Stimulated activated CD4-positive, alpha-beta T cell treated with anti-CD3 and anti-CD28 coated beads, Interleukin-4, amount 100 ng/mL, for 1 hour (primary cell): ENCODE data around the gene ANKRD7.

Experiments
- DNase-seq: peaks from one replicate; pipeline ENCODE4 v3.0.0-alpha.2; 2020

Gene ANKRD7, protein sequence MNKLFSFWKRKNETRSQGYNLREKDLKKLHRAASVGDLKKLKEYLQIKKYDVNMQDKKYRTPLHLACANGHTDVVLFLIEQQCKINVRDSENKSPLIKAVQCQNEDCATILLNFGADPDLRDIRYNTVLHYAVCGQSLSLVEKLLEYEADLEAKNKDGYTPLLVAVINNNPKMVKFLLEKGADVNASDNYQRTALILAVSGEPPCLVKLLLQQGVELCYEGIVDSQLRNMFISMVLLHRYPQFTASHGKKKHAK

GRCh38 chr7:118224521-118224920, at the start of gene ANKRD7:
TSS of gene ANKRD7 (plus strand) at chr7:118224704. CDS start at chr7:118224831, 127 bp downstream.
- DNase-seq, result no peak

GRCh38 chr7:118175740-118176139, 48.8 kb upstream of the ANKRD7 start:
- no peak for DNase-seq

GRCh38 chr7:118179191-118179590, 45.3 kb upstream of the ANKRD7 start:
- no peak for DNase-seq

DNA sequence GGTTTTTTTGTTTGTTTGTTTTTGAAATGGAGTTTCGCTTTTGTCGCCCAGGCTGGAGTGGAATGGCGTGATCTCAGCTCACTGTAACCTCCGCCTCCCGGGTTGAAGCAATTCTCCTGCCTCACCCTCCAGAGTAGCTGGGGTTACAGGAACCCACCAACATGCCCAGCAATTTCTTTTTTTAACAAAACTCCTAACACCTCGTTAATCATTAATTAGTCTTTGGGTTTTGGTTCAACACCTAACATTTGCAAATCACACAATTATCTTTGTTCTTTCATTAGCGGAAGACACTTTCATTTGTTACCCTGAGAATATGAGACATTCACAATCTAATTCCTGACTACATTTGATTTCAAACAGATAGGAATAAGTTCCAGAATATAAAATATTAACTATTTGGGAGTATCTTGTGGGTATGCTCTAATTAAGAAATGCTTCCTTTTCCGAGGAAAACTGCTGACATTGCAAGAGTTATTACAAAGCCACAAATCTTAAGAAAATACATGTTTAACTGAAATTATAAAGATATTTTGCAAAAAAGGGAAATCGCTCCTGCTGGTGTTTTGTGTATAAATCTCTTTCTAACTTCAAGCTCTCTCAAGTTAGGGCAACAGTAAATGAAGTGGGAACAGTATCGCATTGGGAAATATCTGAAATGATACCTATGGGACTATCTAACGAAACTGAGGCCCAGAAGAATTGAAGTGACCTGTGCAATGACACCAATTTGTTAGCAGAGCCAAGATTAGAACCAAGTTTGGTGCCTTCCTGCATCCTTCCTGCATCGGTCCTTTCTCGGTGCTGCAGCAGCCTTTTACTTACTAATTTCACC, 41.7 kb upstream of the ANKRD7 start:
- no peak for DNase-seq

GRCh38 chr7:118183428-118183785, 41.1 kb upstream of the ANKRD7 start:
- DNase-seq, result peak; percentile 6

GRCh38 chr7:118183786-118184564, 40.5 kb upstream of the ANKRD7 start, which contains the start of gene LSM8:
TSS of gene LSM8 (plus strand) at chr7:118184164. CDS start at chr7:118184224, 60 bp downstream.
- DNase-seq, result peak; percentile 96

GRCh38 chr7:118184565-118184940, 40.0 kb upstream of the ANKRD7 start:
- no peak for DNase-seq

DNA sequence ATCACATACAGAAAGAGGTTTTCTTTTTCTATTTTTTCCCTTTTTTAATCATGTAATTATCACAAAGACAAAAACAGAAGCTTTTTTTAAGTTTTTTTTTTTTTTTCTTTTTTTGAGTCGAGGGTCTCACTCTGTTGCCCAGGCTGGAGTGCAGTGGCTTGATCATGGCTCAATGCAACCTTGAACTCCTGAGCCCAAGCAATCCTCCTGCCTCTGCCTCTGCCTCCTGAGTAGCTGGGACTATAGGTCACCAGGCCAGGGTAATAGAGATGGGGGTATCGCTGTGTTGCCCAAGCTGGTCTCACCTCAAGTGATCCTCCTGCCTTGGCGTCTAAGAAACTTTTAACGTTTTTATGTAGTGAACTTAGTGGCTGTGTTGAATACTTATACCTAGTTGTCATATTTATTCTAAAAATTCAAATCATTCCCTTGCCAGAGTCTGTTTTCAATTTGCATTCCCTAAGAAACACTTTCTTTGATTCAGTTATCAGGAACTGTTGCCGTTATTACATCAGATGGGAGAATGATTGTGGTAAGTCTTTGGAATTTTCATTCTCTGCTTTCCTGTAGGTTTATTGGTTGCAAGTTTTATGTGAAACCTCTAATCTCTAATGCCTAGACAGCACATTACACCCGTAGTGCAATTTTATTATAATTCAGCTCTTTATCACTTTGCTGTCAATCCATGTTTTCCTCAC, 39.2 kb upstream of the ANKRD7 start:
- DNase-seq, result no peak

GRCh38 chr7:118186501-118186900, 38.0 kb upstream of the ANKRD7 start:
- DNase-seq, result no peak

- no peak for DNase-seq
Measured at GRCh38 chr7:118194571-118194970, 29.9 kb upstream of the ANKRD7 start.

DNA sequence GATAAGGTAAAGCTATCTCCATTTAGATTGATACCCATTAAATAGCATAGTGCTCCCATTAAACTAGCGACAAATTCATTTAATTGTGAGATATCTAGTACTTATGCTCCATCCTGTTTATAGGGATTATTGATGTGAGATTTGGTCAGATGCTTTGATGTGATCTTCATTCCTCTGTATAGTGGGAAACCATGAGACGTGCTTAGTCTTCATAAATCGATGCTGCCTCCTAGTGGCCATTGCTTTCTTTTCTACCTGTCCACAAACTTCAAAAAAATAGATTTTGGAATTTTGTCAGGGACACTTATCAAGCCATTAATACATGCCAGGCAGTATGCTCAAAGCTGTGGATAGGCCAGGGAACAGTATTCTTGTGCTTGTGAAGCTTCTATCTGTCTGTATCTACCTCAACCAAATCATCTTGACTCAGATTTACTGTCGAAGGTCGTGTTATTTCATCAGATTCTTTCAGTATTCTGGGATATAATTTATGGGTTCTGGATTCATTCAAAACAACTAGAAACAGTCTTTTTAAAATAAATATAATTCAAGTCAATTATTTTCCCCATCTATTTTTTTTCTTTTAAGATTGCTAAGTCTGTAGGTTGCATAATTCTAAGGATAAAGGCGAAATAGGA, 28.5 kb upstream of the ANKRD7 start:
- DNase-seq, result peak; percentile 17

DNA sequence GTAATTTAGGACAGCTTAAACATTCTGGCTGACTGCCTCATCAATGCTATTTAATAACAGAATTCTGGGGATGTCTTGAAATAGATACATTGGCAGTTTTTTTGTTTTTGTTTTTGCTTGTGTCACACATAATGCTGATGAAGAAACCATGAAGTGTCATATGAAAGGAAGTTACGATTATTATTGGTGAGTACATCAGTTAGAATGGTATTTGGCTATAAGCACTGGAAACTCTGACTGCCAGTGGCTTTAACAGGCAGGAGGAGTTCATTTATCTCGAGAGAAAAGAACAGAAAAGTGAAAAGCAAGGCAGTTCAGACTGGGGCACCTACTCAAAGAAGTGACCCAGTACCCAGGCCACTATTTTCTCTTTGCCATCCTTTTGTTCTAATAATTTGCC, 22.4 kb upstream of the ANKRD7 start:
- no peak for DNase-seq

GRCh38 chr7:118214051-118214832, 10.3 kb upstream of the ANKRD7 start:
- peak; percentile 73 for DNase-seq

DNA sequence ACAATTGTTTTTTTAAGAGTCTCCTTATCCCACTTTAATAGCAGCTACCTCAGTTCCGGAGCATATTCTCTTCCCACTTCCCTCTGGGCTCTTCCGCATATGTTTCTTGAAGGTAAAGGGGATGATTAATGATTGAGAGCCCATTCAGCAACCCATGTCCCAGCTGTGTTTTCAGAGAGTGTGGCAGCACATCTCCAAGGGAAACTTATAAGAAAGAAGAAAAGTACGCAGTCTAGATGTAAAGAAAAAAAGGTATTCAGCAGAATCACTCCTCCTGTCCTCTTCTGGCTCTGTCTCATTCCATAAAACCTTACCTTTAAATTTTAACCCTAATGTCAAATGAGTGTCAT, 9.7 kb upstream of the ANKRD7 start:
- DNase-seq, result no peak

GRCh38 chr7:118217210-118217619, 7.3 kb upstream of the ANKRD7 start:
- DNase-seq, result no peak

- no peak for DNase-seq
Measured at GRCh38 chr7:118218413-118219156, 5.9 kb upstream of the ANKRD7 start.

- DNase-seq, result no peak
Measured at GRCh38 chr7:118219157-118219512, 5.4 kb upstream of the ANKRD7 start.

GRCh38 chr7:118220583-118220982, 3.9 kb upstream of the ANKRD7 start:
- no peak for DNase-seq

DNA sequence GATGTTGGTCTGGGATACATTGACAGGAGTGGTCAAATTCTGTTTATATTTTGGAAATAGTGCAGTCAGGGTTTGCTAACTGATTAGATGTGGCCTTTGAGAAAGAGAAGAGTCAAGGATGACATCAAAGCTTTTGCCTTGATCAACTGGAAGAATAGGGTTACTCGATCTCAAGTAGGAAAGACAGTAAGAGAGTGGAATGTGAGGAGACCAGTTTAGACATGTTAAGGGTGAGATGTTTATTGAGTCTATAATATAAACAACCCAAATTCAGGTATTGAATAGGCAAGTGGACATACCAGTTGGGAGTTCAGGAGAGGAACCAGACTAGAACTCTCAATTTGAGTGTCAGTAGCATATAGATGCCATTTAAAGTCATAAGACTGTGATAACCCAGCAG, 1.9 kb upstream of the ANKRD7 start:
- DNase-seq, result no peak

DNA sequence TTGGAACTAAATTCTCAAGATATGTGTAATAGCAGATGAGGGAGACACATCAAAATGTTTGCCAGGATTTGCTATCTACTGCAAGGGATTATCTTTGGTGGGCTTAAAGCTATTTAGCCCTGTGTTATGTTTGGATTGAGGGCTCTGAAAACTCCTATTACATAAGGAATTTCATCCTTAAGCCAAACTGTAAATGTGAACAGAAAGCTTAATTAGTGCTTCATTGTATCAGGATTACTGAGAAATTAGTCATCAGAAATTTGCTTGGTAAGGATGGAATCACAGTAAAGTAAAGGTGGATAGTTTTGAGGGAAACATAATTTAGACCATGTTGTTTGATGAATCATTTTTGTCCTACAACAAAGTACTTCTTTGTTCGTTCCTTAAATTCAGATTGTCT, 8.3 kb downstream of the ANKRD7 start:
- no peak for DNase-seq

DNA sequence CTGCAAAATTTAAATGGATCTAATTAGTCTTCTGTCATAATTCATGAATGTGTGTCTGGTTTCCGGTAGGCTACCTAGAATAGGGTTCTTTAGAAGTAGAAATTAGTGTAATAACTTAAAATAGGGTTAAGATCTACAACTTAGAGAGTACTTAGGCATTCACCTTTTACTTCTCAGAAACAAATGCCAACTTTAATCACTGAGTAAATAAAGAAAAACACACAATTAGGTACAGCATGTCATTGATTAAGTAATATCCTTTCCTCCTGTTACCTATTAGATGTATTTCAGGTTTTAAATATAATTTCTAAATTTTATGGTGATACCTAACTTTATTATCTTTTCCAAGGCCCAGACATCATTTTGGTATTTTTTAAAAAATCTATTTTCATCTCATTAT, 9.3 kb downstream of the ANKRD7 start:
- no peak for DNase-seq
